Endothelial cell of umbilical vein (primary cell): Measurements from ENCODE around the gene PLCXD1. TPM values are rescaled to one million over a fixed set of nuclear protein-coding genes. Genes with fewer than 3 reads are reported as not detected.

Experiments
- BruUV-seq: library from RNA; stranded (reverse); fragments of 400-500 nt; replicated peaks from 2 replicates; lab custom pipeline; 2021; lab: Mats Ljungman, UMichigan
- CTCF ChIA-PET: fragments of 300-600, 350-600 bp; sonication (Branson Sonifier 250); formaldehyde crosslinking; loops from one replicate; lab custom pipeline; 2021; ENCODE audit warnings: antibody characterized with exemption, inconsistent platforms; lab: Charles Lee
- POLR2A ChIA-PET: fragments of 300-600, 350-600 bp; sonication (Branson Sonifier 250); formaldehyde crosslinking; loops from one replicate; lab custom pipeline; 2021; ENCODE audit warnings: antibody characterized with exemption, inconsistent platforms; lab: Charles Lee
- DNase-seq: peaks from one replicate; pipeline ENCODE4 v3.0.0-alpha.2; 2011; ENCODE audit warnings: low read depth, low spot score
- FAIRE-seq: peaks from 2 replicates; lab custom pipeline; 2011; peaks lifted over from hg19 to GRCh38; lab: Jason Lieb, UNC
- H2AFZ ChIP-seq: 2 replicates; pipeline ENCODE4 v1.6.0; 2012; ENCODE audit warnings: low read depth, low read length, control low read depth, inconsistent platforms
- H3K27ac ChIP-seq: 2 replicates; pipeline ENCODE4 v1.5.1; 2011; ENCODE audit warnings: low read depth, mild to moderate bottlenecking, control low read depth, low read length, moderate library complexity; ENCODE audit not compliant: insufficient read depth
- H3K27me3 ChIP-seq, 2 experiments: 2 replicates each; pipeline versions ENCODE4 v1.6.0 to v1.6.1; 2011; ENCODE audit warnings: low read length in 2 of 2, mixed read lengths in 1 of 2; ENCODE audit not compliant: control insufficient read depth in 2 of 2, insufficient read depth in 2 of 2
- H3K36me3 ChIP-seq, 2 experiments: 2 replicates in 1 of 2; 3 replicates in 1 of 2; pipeline ENCODE4 v1.5.1; 2011; ENCODE audit warnings: low read length in 2 of 2, mild to moderate bottlenecking in 1 of 2, moderate library complexity in 1 of 2; ENCODE audit not compliant: control insufficient read depth in 2 of 2, insufficient read depth in 2 of 2; ENCODE audit errors: extremely low read depth in 1 of 2
- H3K4me1 ChIP-seq: 3 replicates; pipeline ENCODE4 v1.5.1; 2011; ENCODE audit warnings: mild to moderate bottlenecking, low read length; ENCODE audit not compliant: control insufficient read depth, insufficient read depth; ENCODE audit errors: extremely low read depth
- H3K4me2 ChIP-seq: 2 replicates; pipeline ENCODE4 v1.6.1; 2011; ENCODE audit warnings: low read length, control low read depth, mixed read lengths; ENCODE audit not compliant: insufficient read depth
- H3K4me3 ChIP-seq, 3 experiments: fragments of 200-600 bp in 1 of 3; sonication (generic), shearing (Covaris generic) in 1 of 3; replicated peaks in 1 of 3; 2 replicates each; pipeline ENCODE4 v1.5.1; 2011 to 2016; ENCODE audit warnings: control low read depth in 3 of 3, low read length in 3 of 3, mild to moderate bottlenecking in 2 of 3, inconsistent platforms in 1 of 3, low read depth in 1 of 3, moderate library complexity in 1 of 3; ENCODE audit not compliant: insufficient read depth in 1 of 3
- H3K79me2 ChIP-seq: 2 replicates; pipeline ENCODE4 v1.6.0; 2012; ENCODE audit warnings: low read length, inconsistent platforms; ENCODE audit not compliant: control insufficient read depth, insufficient read depth
- H3K9ac ChIP-seq: replicated peaks from 2 replicates; pipeline ENCODE3; 2011; ENCODE audit warnings: low read length, control low read depth; ENCODE audit not compliant: insufficient read depth; ENCODE audit errors: extremely low read depth
- H3K9me1 ChIP-seq: replicated peaks from 3 replicates; pipeline ENCODE4 v1.6.0; 2011; ENCODE audit warnings: mild to moderate bottlenecking, low read length; ENCODE audit not compliant: control insufficient read depth, insufficient read depth; ENCODE audit errors: extremely low read depth
- H3K9me3 ChIP-seq: replicated peaks from 2 replicates; pipeline ENCODE4 v1.5.1; 2012; ENCODE audit warnings: low read length, inconsistent platforms; ENCODE audit not compliant: control insufficient read depth, insufficient read depth
- H4K20me1 ChIP-seq: replicated peaks from 2 replicates; pipeline ENCODE3; 2011; ENCODE audit warnings: mild to moderate bottlenecking, low read length; ENCODE audit not compliant: control insufficient read depth, insufficient read depth; ENCODE audit errors: extremely low read depth
- CTCF ChIP-seq, 2 donors: IDR thresholded peaks; 1 replicate in 1 of 2; 2 replicates in 1 of 2; pipeline ENCODE4 v1.5.1; 2011; ENCODE audit warnings: low read length in 2 of 2, mild to moderate bottlenecking in 2 of 2, moderate library complexity in 2 of 2, control low read depth in 1 of 2, inconsistent platforms in 1 of 2, low read depth in 1 of 2; ENCODE audit not compliant: insufficient read depth in 1 of 2; ENCODE audit errors: extremely low read depth in 1 of 2
- EZH2 ChIP-seq: IDR thresholded peaks from 2 replicates; pipeline ENCODE4 v1.6.1; 2012; ENCODE audit warnings: borderline replicate concordance, low read depth, mild to moderate bottlenecking, moderate library complexity, low read length, inconsistent platforms; ENCODE audit not compliant: severe bottlenecking
- FOS ChIP-seq: IDR thresholded peaks from 2 replicates; pipeline ENCODE4 v1.6.1; 2011; ENCODE audit warnings: mild to moderate bottlenecking, low read length, moderate library complexity, borderline replicate concordance; ENCODE audit not compliant: insufficient read depth
- GATA2 ChIP-seq: IDR thresholded peaks from 2 replicates; pipeline ENCODE4 v1.7.0; 2011; ENCODE audit warnings: low read depth, mild to moderate bottlenecking, moderate library complexity, mixed read lengths, low read length; ENCODE audit not compliant: insufficient read length, insufficient read depth
- JUN ChIP-seq: IDR thresholded peaks from 2 replicates; pipeline ENCODE4 v1.6.1; 2011; ENCODE audit warnings: borderline replicate concordance, low read depth; ENCODE audit not compliant: insufficient read length, insufficient read depth
- MAX ChIP-seq: IDR thresholded peaks from 2 replicates; pipeline ENCODE4 v1.6.1; 2011; ENCODE audit not compliant: insufficient read depth, insufficient read length
- POLR2A ChIP-seq: IDR thresholded peaks from 2 replicates; pipeline ENCODE4 v1.6.1; 2012; ENCODE audit warnings: low read depth, mild to moderate bottlenecking, control low read depth, low read length
- POLR2AphosphoS5 ChIP-seq: IDR thresholded peaks from 2 replicates; pipeline ENCODE4 v1.6.1; 2012; ENCODE audit warnings: low read depth, mild to moderate bottlenecking, control low read depth, low read length, moderate library complexity; ENCODE audit not compliant: insufficient read depth
- dilution Hi-C: fragments of 300-500 bp; cut with MboI; formaldehyde crosslinking; loops from one replicate; pipeline ENCODE4 v1.15.0; 2019; ENCODE audit warnings: low sequenced_read_pairs; ENCODE audit not compliant: extremely low pct_ligation_motif_present
- intact Hi-C: fragments of 100-400 bp; cut with micrococcal nuclease; formaldehyde crosslinking; loops from one replicate; pipeline ENCODE4 v1.10.0; 2022
- polyA plus RNA-seq, 4 experiments: library from polyadenylated mRNA; depleted of rRNA in 3 of 4; stranded (reverse) in 3 of 4; unstranded in 1 of 4; fragments of >200 nt; gene quantifications; 2 replicates each; pipeline versions ENCODE4 v1.2.1 to v1.2.3, GENCODE V29; 2011 to 2012; ENCODE audit warnings: missing spikeins in 1 of 4
- total RNA-seq: library from RNA; stranded (reverse); gene quantifications from 2 replicates; pipeline ENCODE4 v1.2.3, GENCODE V29; 2021

The PLCXD1 gene
- total and polyA plus RNA-seq, 2 donors (not counting 3 experiments of a cell fraction or from before 2014, with no cell fraction given): 11.7 to 16.8 TPM

- intact Hi-C loops: no loop called here
- Histone ChIP-seq H3K4me2 (no peak overlapping the region), H3K27ac (no peak overlapping the region), H2AFZ (no peak overlapping the region), H3K4me3 (no peak overlapping the region), H3K4me1 (no peaks in the 10 kb centered on the region), H3K9me3 (no peaks in the 10 kb centered on the region), H4K20me1 (no peaks in the 10 kb centered on the region), H3K9me1 (no peaks in the 10 kb centered on the region), H3K9ac (no peak overlapping the region), H3K79me2 (no peaks in the 10 kb centered on the region), H3K27me3 (no peaks in the 10 kb centered on the region), H3K36me3 (peaks cover 0 to 3% of the 10 kb centered on the region in 2 experiments)
- CTCF ChIA-PET: no interaction called here
- TF ChIP-seq MAX (no peak), POLR2AphosphoS5 (no peak), FOS (no peak), GATA2 (no peak), CTCF (IDR thresholded peaks at IDR 0.05; ENCODE audit: extremely low read depth in 1 of 2, insufficient read depth in 1 of 2, low read depth in 1 of 2, low read length in 2 of 2) (no peak), JUN (no peak), POLR2A (no peak), EZH2 (no peak)
- DNase-seq (no peak), FAIRE-seq (no peak)
- dilution Hi-C loops: no loop called here
- BruUV-seq: no TSS peak
- POLR2A ChIA-PET: no interaction called here
Observed at GRCh38 chrX:340641-341423, 59.7 kb downstream of the PLCXD1 start.
